Endothelial cell of umbilical vein (primary cell): ENCODE data around the gene CDH22.
A peak's percentile ranks its signal among the peaks of the same experiment; 100 is the strongest.

Experiments used
- EZH2 ChIP-seq: IDR thresholded peaks from 2 replicates; pipeline ENCODE4 v1.6.1; 2012; ENCODE audit warnings: borderline replicate concordance, low read depth, mild to moderate bottlenecking, moderate library complexity, low read length, inconsistent platforms; ENCODE audit not compliant: severe bottlenecking
- JUN ChIP-seq: IDR thresholded peaks from 2 replicates; pipeline ENCODE4 v1.6.1; 2011; ENCODE audit warnings: borderline replicate concordance, low read depth; ENCODE audit not compliant: insufficient read length, insufficient read depth
- MAX ChIP-seq: IDR thresholded peaks from 2 replicates; pipeline ENCODE4 v1.6.1; 2011; ENCODE audit not compliant: insufficient read depth, insufficient read length
- POLR2A ChIP-seq: IDR thresholded peaks from 2 replicates; pipeline ENCODE4 v1.6.1; 2012; ENCODE audit warnings: low read depth, mild to moderate bottlenecking, control low read depth, low read length
- POLR2AphosphoS5 ChIP-seq: IDR thresholded peaks from 2 replicates; pipeline ENCODE4 v1.6.1; 2012; ENCODE audit warnings: low read depth, mild to moderate bottlenecking, control low read depth, low read length, moderate library complexity; ENCODE audit not compliant: insufficient read depth
- TF ChIP-seq, protein P1 (sequence below), 2 donors: IDR thresholded peaks; 1 replicate in 1 of 2; 2 replicates in 1 of 2; pipeline ENCODE4 v1.5.1; 2011; ENCODE audit warnings: low read length in 2 of 2, mild to moderate bottlenecking in 2 of 2, moderate library complexity in 2 of 2, control low read depth in 1 of 2, inconsistent platforms in 1 of 2, low read depth in 1 of 2; ENCODE audit not compliant: insufficient read depth in 1 of 2; ENCODE audit errors: extremely low read depth in 1 of 2

DNA sequence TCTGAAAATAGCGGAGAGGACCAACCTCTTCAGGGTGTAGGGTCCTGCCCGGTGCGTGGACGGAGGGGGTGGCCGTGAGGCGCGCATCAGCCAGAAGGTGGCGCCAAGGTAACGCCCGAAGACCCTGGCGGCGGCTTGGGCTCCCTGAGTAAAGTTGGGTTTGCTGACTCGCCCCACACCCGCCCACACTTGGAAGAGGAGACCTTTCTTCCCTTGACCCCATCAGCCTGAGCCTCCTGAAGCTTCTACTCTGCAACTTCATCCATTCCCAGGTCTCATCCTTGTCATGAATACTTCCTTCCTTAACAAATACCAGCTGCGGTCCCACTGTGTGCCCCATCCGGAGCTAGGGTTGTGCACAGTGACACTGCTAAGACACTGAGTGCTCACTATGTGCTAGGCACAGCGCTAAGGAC, 175.6 kb downstream of the CDH22 start:
- no peak for TF ChIP-seq JUN
- TF ChIP-seq EZH2 = no peak
- TF ChIP-seq, protein P1, sequence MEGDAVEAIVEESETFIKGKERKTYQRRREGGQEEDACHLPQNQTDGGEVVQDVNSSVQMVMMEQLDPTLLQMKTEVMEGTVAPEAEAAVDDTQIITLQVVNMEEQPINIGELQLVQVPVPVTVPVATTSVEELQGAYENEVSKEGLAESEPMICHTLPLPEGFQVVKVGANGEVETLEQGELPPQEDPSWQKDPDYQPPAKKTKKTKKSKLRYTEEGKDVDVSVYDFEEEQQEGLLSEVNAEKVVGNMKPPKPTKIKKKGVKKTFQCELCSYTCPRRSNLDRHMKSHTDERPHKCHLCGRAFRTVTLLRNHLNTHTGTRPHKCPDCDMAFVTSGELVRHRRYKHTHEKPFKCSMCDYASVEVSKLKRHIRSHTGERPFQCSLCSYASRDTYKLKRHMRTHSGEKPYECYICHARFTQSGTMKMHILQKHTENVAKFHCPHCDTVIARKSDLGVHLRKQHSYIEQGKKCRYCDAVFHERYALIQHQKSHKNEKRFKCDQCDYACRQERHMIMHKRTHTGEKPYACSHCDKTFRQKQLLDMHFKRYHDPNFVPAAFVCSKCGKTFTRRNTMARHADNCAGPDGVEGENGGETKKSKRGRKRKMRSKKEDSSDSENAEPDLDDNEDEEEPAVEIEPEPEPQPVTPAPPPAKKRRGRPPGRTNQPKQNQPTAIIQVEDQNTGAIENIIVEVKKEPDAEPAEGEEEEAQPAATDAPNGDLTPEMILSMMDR (IDR thresholded peaks at IDR 0.05; ENCODE audit: extremely low read depth in 1 of 2, insufficient read depth in 1 of 2, low read depth in 1 of 2, low read length in 2 of 2) = peak; percentile 81 to 95
- TF ChIP-seq POLR2A = no peak
- TF ChIP-seq POLR2AphosphoS5 = no peak
- no peak for TF ChIP-seq MAX
